ENCODE data around the gene TMTC1. TPM values are rescaled to one million over a fixed set of nuclear protein-coding genes. Genes with fewer than 3 reads are reported as not detected.

TMTC1 gene
- total RNA-seq, 1 donor from 2014 or later: 35.3 TPM

- Mint-ChIP-seq H3K36me3 (ENCODE audit: unreplicated experiment) (peaks cover 22% of the 10 kb centered on the region), H3K4me1 (ENCODE audit: unreplicated experiment) (peaks cover 21% of the 10 kb centered on the region), H3K9me3 (ENCODE audit: unreplicated experiment) (no peaks in the 10 kb centered on the region), H3K27me3 (ENCODE audit: unreplicated experiment) (no peaks in the 10 kb centered on the region), H3K4me3 (ENCODE audit: unreplicated experiment) (no peak overlapping the region), H3K27ac (ENCODE audit: unreplicated experiment) (no peak overlapping the region)
- no peak for DNase-seq (ENCODE audit: extremely low spot score, unreplicated experiment)
- TF ChIP-seq CTCF (IDR thresholded peaks at IDR 0.05): no peak
These were observed 163.7 kb downstream of the TMTC1 start for GRCh38 chr12:29620030-29620429.

GRCh38 chr12:29617407-29617803 is 166.3 kb downstream of the TMTC1 start:
- no peak for TF ChIP-seq CTCF (IDR thresholded peaks at IDR 0.05)
- no peak for DNase-seq (ENCODE audit: extremely low spot score, unreplicated experiment)
- Mint-ChIP-seq H3K9me3 (ENCODE audit: unreplicated experiment) (no peaks in the 10 kb centered on the region), H3K36me3 (ENCODE audit: unreplicated experiment) (peaks cover 22% of the 10 kb centered on the region), H3K27me3 (ENCODE audit: unreplicated experiment) (no peaks in the 10 kb centered on the region), H3K4me1 (ENCODE audit: unreplicated experiment) (peaks cover 28% of the 10 kb centered on the region), H3K27ac (ENCODE audit: unreplicated experiment) (no peak overlapping the region), H3K4me3 (ENCODE audit: unreplicated experiment) (no peak overlapping the region)

GRCh38 chr12:29616664-29617406 is 166.9 kb downstream of the TMTC1 start:
- H3K4me1 Mint-ChIP-seq (ENCODE audit: unreplicated experiment): peaks cover 28% of the 10 kb centered on the region
- no peak overlapping the region for H3K4me3 Mint-ChIP-seq (ENCODE audit: unreplicated experiment)
- DNase-seq (ENCODE audit: extremely low spot score, unreplicated experiment): no peak
- H3K27ac Mint-ChIP-seq (ENCODE audit: unreplicated experiment): no peak overlapping the region
- no peaks in the 10 kb centered on the region for H3K9me3 Mint-ChIP-seq (ENCODE audit: unreplicated experiment)
- H3K36me3 Mint-ChIP-seq (ENCODE audit: unreplicated experiment): peaks cover 22% of the 10 kb centered on the region
- no peak for TF ChIP-seq CTCF (IDR thresholded peaks at IDR 0.05)
- H3K27me3 Mint-ChIP-seq (ENCODE audit: unreplicated experiment): no peaks in the 10 kb centered on the region

GRCh38 chr12:29614694-29615325 is 168.9 kb downstream of the TMTC1 start:
- Mint-ChIP-seq H3K36me3 (ENCODE audit: unreplicated experiment) (peaks cover 16% of the 10 kb centered on the region), H3K4me3 (ENCODE audit: unreplicated experiment) (no peak overlapping the region), H3K9me3 (ENCODE audit: unreplicated experiment) (no peaks in the 10 kb centered on the region), H3K4me1 (ENCODE audit: unreplicated experiment) (peaks cover 30% of the 10 kb centered on the region), H3K27ac (ENCODE audit: unreplicated experiment) (peak overlapping the region; percentile 29), H3K27me3 (ENCODE audit: unreplicated experiment) (no peaks in the 10 kb centered on the region)
- DNase-seq (ENCODE audit: extremely low spot score, unreplicated experiment): no peak
- TF ChIP-seq CTCF (IDR thresholded peaks at IDR 0.05): no peak

- Mint-ChIP-seq H3K4me3 (ENCODE audit: unreplicated experiment) (no peak overlapping the region), H3K4me1 (ENCODE audit: unreplicated experiment) (peaks cover 29% of the 10 kb centered on the region), H3K27ac (ENCODE audit: unreplicated experiment) (no peak overlapping the region), H3K9me3 (ENCODE audit: unreplicated experiment) (no peaks in the 10 kb centered on the region), H3K27me3 (ENCODE audit: unreplicated experiment) (no peaks in the 10 kb centered on the region), H3K36me3 (ENCODE audit: unreplicated experiment) (peaks cover 18% of the 10 kb centered on the region)
- TF ChIP-seq CTCF (IDR thresholded peaks at IDR 0.05): no peak
- DNase-seq (ENCODE audit: extremely low spot score, unreplicated experiment): no peak
These were observed 170.8 kb downstream of the TMTC1 start for GRCh38 chr12:29612912-29613311.

All from osteocyte (in vitro differentiated cells).